Hepatocyte (in vitro differentiated cells): Measurements from ENCODE around the gene TEX14.

Experiments used
- EZH2 ChIP-seq: fragments of 200-600 bp; sonication (generic); IDR thresholded peaks from 2 replicates; pipeline ENCODE4 v1.6.1; 2016; ENCODE audit warnings: antibody characterized with exemption, mild to moderate bottlenecking, borderline replicate concordance
- TF ChIP-seq, protein P1 (sequence below): fragments of 200-600 bp; sonication (generic); IDR thresholded peaks from 2 replicates; pipeline ENCODE4 v1.5.1; 2016; ENCODE audit warnings: antibody characterized with exemption, mild to moderate bottlenecking; ENCODE audit not compliant: poor library complexity

DNA sequence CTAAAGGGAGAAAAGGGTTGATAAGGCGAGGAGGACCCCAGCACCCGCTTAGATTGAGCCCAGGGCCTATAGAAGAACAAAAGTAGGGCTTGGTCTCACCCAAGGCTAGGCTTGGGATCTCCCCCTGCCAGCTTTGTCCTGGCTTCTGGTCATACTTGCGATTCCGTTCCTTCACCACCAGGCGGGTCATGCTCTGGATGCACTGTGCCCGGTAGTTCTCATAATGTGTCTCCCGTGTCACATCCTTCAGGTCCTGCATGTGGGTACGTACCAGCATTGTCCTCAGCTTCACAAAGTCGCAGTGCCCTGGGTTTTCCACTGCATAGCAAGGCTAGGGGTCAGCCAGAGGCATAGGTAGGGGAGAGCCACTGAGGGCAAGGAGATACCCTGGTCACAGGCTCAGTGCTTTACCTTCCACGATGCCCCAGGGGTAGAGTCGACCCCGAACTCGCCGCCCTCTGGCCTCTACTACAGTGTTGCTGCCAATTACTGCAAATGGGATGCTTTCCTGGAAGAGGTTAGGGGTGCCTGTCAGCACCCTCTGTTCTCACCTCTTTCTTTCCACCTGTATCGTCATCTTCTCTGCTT lies 170.9 kb downstream of the TEX14 start:
- TF ChIP-seq, protein P1, sequence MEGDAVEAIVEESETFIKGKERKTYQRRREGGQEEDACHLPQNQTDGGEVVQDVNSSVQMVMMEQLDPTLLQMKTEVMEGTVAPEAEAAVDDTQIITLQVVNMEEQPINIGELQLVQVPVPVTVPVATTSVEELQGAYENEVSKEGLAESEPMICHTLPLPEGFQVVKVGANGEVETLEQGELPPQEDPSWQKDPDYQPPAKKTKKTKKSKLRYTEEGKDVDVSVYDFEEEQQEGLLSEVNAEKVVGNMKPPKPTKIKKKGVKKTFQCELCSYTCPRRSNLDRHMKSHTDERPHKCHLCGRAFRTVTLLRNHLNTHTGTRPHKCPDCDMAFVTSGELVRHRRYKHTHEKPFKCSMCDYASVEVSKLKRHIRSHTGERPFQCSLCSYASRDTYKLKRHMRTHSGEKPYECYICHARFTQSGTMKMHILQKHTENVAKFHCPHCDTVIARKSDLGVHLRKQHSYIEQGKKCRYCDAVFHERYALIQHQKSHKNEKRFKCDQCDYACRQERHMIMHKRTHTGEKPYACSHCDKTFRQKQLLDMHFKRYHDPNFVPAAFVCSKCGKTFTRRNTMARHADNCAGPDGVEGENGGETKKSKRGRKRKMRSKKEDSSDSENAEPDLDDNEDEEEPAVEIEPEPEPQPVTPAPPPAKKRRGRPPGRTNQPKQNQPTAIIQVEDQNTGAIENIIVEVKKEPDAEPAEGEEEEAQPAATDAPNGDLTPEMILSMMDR = peak; percentile 36
- TF ChIP-seq EZH2 = no peak
